Measurements from ENCODE around the gene MEF2D. TPM values are rescaled to one million over a fixed set of nuclear protein-coding genes. Genes with fewer than 3 reads are reported as not detected.

Gene MEF2D
- total RNA-seq, 3 donors from 2014 or later: 42.5 to 50.9 (median 46.3) TPM

DNA sequence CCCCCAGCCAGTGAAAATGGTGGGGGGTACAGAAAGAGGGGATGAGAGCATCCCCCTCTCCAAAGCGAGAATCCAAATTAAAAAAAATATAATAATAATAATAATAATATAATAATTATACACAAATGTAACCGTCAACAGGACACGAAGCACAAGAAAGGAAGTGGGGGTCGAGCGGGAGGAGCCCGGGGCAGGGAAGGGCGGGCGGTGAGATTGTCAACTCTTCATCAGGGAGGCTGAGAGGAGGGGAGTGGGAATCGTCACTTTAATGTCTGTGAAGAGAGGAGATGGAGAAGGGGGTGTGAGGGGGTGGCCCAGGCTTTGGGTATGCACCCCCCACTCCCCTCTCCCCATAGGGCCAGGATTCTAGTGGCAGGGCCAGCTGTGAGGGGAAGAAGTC is 33.2 kb downstream of the MEF2D start:
- peaks cover 12% of the 10 kb centered on the region for H3K4me1 Mint-ChIP-seq (ENCODE audit: low read depth)
- no peak for ATAC-seq
- no peak overlapping the region for H3K4me3 Mint-ChIP-seq
- no peak for DNase-seq
- H3K27me3 Mint-ChIP-seq (ENCODE audit: low read depth): no peaks in the 10 kb centered on the region
- peaks cover 28% of the 10 kb centered on the region for H3K36me3 Mint-ChIP-seq (ENCODE audit: insufficient read depth)
- H3K9me3 Mint-ChIP-seq: no peaks in the 10 kb centered on the region

DNA sequence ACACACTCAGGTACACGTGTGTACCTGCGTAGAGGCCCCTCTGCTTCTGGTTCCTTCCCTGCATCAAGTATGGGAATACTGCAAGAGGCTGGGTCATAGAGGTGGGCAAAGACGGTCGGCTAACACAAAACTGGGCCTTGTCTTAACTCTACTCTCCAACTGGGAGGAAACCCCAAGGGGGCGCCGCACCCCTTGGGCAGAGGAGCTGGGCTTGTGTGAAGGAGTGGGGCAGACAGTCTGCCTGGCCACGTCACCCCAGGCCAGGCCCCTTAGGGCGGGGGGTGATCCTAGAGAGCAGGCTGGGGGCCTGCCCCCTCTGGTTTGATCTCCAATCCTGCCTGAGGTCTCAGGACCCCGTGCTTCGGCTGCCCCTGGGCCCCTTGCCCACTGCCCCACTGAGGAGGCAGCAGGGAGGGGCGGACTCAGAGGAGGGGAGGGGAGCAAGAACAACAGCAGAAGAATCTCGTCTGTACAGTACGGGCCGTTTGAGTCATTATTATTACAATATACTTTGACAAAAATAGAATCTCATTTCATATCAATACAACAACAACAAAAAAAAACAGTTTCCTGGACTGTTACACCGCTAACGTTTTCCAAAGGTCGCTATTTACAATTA is 34.7 kb downstream of the MEF2D start:
- Mint-ChIP-seq H3K4me3 (no peak overlapping the region), H3K36me3 (ENCODE audit: insufficient read depth) (peaks cover 29% of the 10 kb centered on the region), H3K4me1 (ENCODE audit: low read depth) (peaks cover 12% of the 10 kb centered on the region), H3K27me3 (ENCODE audit: low read depth) (no peaks in the 10 kb centered on the region), H3K9me3 (no peaks in the 10 kb centered on the region)
- ATAC-seq (peak in 1 of 2 donors; percentile 27), DNase-seq (no peak)

DNA sequence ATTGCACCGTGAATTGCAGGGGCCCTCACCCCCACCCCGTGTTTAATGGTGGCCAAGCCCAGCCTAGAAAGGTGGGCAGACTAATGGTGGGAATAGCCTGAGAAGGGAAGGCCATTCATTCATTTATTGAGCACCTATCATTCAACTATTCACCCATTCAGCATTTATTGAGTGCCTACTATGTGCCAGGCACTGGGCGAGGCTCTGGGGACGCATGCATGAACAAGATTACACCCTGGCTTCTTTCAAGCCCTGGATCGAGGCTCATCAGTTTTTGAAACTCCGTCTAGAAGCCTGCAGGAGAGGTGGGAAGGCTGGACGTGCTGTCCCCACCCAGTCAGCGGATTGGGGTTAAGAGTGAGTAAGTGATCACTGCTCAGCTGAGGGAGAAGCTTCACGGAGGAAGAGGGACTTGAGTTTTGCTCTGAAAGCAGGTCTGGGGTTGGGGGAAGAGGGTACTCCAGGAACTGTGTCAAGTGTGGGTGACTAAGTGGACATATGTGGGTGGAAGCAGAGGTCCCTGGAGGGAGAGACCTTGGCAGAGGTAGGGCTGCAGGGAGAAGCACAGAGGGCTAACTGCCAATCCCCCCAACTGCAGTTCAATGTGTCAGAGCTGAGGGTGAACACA is 35.6 kb downstream of the MEF2D start:
- ATAC-seq (no peak), DNase-seq (no peak)
- Mint-ChIP-seq H3K9me3 (no peaks in the 10 kb centered on the region), H3K27me3 (ENCODE audit: low read depth) (no peaks in the 10 kb centered on the region), H3K4me3 (no peak overlapping the region), H3K4me1 (ENCODE audit: low read depth) (peaks cover 12% of the 10 kb centered on the region), H3K36me3 (ENCODE audit: insufficient read depth) (peaks cover 29% of the 10 kb centered on the region)

DNA sequence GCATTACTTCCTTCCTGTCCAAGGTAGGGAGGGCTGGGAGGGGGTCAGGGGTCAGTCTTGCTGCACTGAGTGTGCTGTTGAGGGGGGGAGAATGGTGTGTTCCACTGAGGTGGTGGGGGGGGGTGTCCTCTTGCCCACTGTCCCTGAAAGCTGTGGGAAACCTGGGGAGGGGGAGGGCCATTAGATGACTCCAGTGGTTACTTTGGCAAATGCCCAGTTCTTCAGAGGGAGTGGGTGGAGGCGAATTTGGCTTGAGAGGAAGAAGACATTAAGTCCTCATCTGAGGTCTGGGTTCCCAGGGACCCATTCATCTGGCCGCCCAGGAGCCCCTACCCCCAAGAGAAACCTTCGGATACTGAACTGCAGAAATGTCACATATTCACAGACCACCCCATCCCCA is 36.2 kb downstream of the MEF2D start:
- H3K27me3 Mint-ChIP-seq (ENCODE audit: low read depth): no peaks in the 10 kb centered on the region
- ATAC-seq (no peak), DNase-seq (no peak)
- H3K4me1 Mint-ChIP-seq (ENCODE audit: low read depth): peaks cover 12% of the 10 kb centered on the region
- H3K9me3 Mint-ChIP-seq: no peaks in the 10 kb centered on the region
- no peak overlapping the region for H3K4me3 Mint-ChIP-seq
- peaks cover 27% of the 10 kb centered on the region for H3K36me3 Mint-ChIP-seq (ENCODE audit: insufficient read depth)

DNA sequence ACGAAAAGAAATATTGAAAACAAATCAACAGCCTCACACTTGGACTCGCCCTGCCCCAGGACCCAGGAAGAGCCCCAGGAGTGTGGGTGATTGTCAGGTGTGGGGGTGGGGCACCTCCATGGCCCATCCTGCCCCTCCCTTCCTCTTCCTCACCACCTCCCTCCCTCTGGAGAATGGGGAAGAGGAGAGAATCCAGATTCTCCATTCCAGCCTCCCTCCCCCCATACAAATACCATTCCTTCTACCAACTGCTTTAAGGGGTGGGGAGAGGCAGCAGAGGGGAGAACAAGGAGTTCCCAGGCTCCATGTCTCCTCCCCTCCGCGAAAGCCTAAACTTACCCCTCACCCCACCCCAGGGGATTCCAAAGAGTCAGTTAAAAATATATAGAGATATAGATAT is 36.7 kb downstream of the MEF2D start:
- DNase-seq: no peak
- Mint-ChIP-seq H3K4me1 (ENCODE audit: low read depth) (peaks cover 12% of the 10 kb centered on the region), H3K27me3 (ENCODE audit: low read depth) (no peaks in the 10 kb centered on the region), H3K36me3 (ENCODE audit: insufficient read depth) (peaks cover 25% of the 10 kb centered on the region), H3K9me3 (no peaks in the 10 kb centered on the region), H3K4me3 (no peak overlapping the region)
- ATAC-seq: no peak

DNA sequence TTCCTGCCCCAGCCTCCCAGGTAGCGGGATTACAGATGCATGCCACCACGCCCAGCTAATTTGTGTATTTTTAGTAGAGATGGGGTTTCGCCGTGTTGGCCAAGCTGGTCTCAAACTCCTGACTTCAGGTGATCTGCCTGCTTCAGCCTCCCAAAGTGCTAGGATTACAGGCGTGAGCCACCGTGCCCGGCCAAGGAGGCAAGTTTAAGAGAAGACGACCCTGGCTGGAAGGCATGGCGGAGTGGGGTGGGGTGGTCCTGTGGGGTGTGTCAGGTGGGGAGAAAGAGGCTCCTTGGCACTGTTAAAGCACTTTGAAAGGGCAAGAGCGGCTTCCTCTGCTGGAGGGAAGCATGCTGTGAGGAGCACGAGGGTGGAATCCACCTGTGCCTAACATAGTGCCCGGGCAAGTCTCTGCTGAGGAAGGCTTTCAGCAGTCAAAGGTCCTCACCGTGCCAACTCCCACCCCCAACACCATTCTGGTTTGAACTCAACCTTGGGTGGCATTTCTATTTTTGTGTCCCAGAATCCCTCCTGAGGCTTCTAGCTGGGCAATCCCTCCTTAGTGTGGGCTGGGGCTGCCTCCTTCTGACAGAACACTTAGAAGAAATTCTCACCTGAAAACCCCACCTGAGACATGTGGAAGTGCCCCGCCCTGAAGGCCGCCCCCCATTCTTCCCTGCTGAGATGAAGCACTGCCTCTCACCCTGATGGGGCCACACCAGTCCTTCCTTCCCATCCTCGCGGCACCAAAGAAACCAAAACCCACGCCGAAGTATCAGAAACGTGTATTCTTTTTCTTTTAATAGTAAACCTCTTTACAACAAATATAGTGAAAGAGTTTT is 37.4 kb downstream of the MEF2D start:
- H3K27me3 Mint-ChIP-seq (ENCODE audit: low read depth): no peaks in the 10 kb centered on the region
- DNase-seq (no peak), ATAC-seq (no peak)
- H3K36me3 Mint-ChIP-seq (ENCODE audit: insufficient read depth): peaks cover 22% of the 10 kb centered on the region
- H3K4me3 Mint-ChIP-seq: no peak overlapping the region
- no peaks in the 10 kb centered on the region for H3K9me3 Mint-ChIP-seq
- H3K4me1 Mint-ChIP-seq (ENCODE audit: low read depth): peaks cover 12% of the 10 kb centered on the region

DNA sequence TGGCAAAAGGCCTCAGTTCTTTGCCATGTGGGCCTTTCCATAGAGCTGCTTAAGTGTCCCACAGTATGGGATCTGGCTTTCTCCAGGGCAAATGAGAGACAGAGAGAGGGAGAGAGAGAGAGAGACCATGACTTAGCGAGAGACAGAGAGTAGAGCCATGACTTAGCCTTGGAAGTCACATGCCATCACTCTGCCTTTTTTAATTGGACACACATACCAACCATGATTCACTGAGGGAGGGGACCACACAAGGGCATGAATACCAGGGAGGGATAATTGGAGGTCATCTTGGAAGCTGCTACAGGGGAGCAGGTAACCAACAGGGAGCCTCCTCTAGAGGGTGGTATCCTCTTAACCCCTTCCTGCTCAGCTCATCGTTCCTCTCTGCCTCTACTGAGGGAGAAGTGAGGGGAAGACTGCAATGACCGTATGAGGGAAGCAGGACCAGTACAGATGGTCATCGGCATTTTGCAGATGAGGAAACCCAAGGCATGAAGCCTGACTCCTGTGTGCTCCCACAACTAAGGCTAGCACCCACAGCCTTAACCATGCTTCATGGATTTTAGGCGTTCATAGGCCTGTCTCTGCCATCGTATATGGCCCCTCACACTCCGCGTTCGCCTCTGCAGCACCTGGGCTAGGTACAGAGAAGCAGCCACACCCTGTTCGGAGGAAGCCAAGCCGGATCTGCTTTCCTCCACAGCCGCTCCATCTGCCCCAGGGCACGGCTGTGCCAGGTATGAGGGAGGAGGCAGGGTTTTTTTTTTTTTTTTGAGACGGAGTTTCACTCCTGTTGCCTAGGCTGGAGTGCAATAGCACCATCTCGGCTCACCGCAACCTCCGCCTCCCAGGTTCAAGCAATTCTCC is 38.6 kb downstream of the MEF2D start:
- H3K27me3 Mint-ChIP-seq (ENCODE audit: low read depth): no peaks in the 10 kb centered on the region

DNA sequence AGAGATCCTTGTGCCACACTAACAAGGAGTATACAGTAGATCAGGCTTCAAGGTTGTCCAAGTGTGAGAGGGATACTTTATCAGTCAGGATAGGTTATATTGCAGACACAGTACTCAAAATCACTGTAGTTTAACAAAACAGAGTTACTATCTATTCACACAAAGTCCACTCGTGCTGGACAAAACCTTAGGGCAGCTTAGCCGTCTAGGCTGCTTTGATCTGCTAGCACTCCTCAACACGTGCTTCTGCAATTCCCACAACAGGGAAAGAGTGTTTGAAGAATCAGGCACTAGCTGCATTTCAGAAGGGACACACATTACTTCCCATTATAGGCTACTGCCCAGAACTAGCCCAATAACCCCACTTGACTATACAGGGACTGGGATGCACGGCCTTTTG is 39.5 kb downstream of the MEF2D start:
- Mint-ChIP-seq H3K4me1 (ENCODE audit: low read depth) (peaks cover 20% of the 10 kb centered on the region), H3K9me3 (no peaks in the 10 kb centered on the region), H3K27me3 (ENCODE audit: low read depth) (no peaks in the 10 kb centered on the region), H3K36me3 (ENCODE audit: insufficient read depth) (peaks cover 13% of the 10 kb centered on the region), H3K4me3 (no peak overlapping the region)
- DNase-seq (no peak), ATAC-seq (no peak)

More for the DNA sequence above, 38.6 kb downstream of the MEF2D start:
- Mint-ChIP-seq H3K9me3 (no peaks in the 10 kb centered on the region), H3K4me1 (ENCODE audit: low read depth) (peaks cover 17% of the 10 kb centered on the region), H3K36me3 (ENCODE audit: insufficient read depth) (peaks cover 17% of the 10 kb centered on the region), H3K4me3 (no peak overlapping the region)
- DNase-seq (no peak), ATAC-seq (no peak)

DNA sequence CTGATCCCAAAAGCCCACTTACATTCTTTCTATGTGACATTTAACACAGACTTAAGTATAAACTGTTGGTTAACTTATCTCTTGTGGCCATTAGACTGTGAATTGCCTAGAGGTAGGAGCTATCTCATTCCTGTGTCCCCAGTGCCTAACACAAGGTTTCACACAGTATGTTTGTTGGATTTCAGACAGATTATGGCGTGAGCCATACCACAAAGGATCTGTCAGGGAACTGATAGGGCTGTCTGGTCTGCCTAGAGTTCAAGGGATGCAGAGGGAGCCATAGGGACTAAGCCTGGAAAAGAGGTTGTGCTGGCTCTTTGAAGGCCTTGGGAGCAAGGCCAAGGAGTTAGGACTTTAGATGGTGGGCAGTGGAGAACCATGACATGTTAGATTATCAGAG is 40.0 kb downstream of the MEF2D start:
- H3K9me3 Mint-ChIP-seq: no peaks in the 10 kb centered on the region
- H3K4me1 Mint-ChIP-seq (ENCODE audit: low read depth): peaks cover 20% of the 10 kb centered on the region
- no peaks in the 10 kb centered on the region for H3K27me3 Mint-ChIP-seq (ENCODE audit: low read depth)
- ATAC-seq (no peak), DNase-seq (no peak)
- peaks cover 11% of the 10 kb centered on the region for H3K36me3 Mint-ChIP-seq (ENCODE audit: insufficient read depth)
- no peak overlapping the region for H3K4me3 Mint-ChIP-seq

DNA sequence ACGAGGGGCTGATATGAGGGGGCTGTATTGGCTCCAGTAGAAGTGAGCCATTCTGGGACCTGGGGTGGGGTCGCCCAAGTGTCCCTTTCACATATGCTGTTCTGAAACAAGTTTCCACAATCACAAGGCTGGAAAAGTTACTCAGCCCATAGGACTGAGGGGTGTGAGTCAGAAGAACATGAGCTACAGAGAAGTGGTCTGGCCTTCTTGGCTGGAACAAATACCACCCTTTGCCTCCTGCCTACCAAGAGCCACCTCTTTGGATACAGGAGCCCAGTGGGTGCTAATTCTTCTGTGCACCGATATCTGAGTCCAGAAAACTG is 42.4 kb downstream of the MEF2D start:
- Mint-ChIP-seq H3K4me1 (ENCODE audit: low read depth) (peaks cover 10% of the 10 kb centered on the region), H3K27me3 (ENCODE audit: low read depth) (no peaks in the 10 kb centered on the region), H3K36me3 (ENCODE audit: insufficient read depth) (peaks cover 3% of the 10 kb centered on the region), H3K4me3 (no peak overlapping the region), H3K9me3 (no peaks in the 10 kb centered on the region)
- no peak for DNase-seq
- ATAC-seq: no peak

DNA sequence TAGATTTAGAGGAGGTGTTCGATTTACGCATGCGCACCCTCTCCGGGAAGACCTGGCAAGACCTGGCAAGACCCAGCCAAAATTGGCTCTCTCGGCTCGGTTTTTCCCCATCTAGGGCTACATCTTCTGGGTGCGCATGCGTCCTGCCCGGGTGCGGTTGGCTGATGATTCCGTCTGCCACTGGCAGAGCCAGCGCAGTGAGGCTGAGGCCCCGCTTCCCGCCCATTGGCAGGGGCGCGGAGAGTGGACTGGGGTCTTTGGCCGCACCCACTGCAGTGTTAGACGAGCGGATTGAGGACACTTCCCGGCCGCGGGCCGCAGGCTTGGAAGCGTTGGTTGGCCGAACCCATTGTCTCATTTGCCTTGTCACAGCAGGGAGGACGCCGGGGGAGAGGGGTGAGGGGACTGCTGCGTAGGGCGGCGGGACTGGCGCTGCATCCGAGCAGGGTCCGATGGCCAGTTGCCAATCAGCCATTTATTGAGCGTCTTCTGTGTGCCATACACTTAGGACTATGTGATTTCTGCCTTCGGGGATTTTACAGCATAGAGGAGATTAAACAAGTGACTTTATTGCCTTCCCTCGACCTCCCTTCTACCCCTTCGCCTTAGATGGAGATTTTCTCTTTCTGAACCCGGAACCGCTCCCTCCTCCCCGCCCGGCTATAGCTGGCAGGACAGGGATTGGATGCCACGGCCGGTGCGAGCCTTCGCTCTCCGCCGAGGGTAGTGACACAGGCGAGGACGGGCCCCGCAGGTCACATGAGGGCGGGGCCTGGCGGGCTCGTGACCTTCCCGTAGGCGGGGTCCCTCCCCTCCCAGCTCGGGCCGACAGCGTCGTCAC is 43.7 kb downstream of the MEF2D start:
- H3K9me3 Mint-ChIP-seq: no peaks in the 10 kb centered on the region
- no peaks in the 10 kb centered on the region for H3K27me3 Mint-ChIP-seq (ENCODE audit: low read depth)
- H3K4me1 Mint-ChIP-seq (ENCODE audit: low read depth): peaks cover 12% of the 10 kb centered on the region
- H3K4me3 Mint-ChIP-seq: peak overlapping the region; percentile 89
- peaks cover 3% of the 10 kb centered on the region for H3K36me3 Mint-ChIP-seq (ENCODE audit: insufficient read depth)
- DNase-seq (peak; percentile 96), ATAC-seq (peak; percentile 88)

DNA sequence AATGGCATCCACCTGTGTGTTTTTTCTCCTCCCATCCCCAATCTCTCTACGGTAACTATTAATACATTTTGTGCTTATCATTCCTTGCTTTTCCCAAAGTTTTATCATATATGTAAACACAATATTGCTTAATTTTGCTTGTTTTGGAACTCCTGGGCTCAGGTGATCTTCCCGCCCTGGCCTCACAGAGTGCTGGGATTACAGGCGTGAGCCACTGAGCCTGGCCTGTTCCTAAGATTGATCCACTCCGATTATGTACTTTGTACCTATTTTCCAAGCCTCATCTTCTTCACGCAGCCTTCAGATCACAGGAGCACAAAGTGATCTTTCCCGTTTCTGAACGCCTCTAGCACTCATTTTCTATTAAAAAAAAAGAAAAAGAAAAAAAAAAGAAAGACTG is 45.2 kb downstream of the MEF2D start:
- Mint-ChIP-seq H3K4me1 (ENCODE audit: low read depth) (peaks cover 12% of the 10 kb centered on the region), H3K9me3 (no peaks in the 10 kb centered on the region), H3K27me3 (ENCODE audit: low read depth) (no peaks in the 10 kb centered on the region), H3K4me3 (no peak overlapping the region), H3K36me3 (ENCODE audit: insufficient read depth) (no peaks in the 10 kb centered on the region)
- ATAC-seq (no peak), DNase-seq (no peak)

DNA sequence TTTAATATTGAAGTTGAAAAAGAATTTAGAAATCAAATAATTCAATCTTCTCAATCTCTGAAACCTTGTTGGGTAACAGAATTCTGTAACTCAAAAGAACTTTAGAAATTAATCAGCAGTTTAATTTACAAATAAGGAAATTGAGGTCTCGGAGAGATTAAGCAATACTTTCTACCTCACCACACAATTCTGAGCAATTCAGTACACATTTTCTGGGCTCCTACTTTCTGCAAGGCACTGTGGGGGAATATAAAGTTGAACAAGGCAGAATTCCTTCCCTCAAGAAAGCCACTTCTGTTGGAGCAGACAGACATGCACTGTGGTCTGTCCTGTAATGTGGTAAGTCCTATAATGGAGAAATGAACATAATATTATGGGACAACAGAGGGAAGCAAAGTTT is 47.7 kb downstream of the MEF2D start:
- Mint-ChIP-seq H3K4me1 (ENCODE audit: low read depth) (peaks cover 15% of the 10 kb centered on the region), H3K9me3 (no peaks in the 10 kb centered on the region), H3K27me3 (ENCODE audit: low read depth) (peaks cover 2% of the 10 kb centered on the region), H3K4me3 (no peak overlapping the region), H3K36me3 (ENCODE audit: insufficient read depth) (no peaks in the 10 kb centered on the region)
- DNase-seq (no peak), ATAC-seq (no peak)
